PC-3 (cell line): ENCODE measurements around the gene PPL.

ENCODE experiments used
- EZH2 ChIP-seq: fragments of 300-600 bp; sonication (generic); IDR thresholded peaks from one replicate; pipeline ENCODE4 v1.6.1; 2017; ENCODE audit warnings: antibody characterized with exemption, mild to moderate bottlenecking, low read length; ENCODE audit not compliant: unreplicated experiment
- EZH2phosphoT487 ChIP-seq: fragments of 300-600 bp; sonication (generic); IDR thresholded peaks from 2 replicates; pipeline ENCODE4 v1.6.1; 2018; ENCODE audit warnings: mild to moderate bottlenecking, antibody characterized with exemption, low read length, borderline replicate concordance
- TF ChIP-seq, protein P1 (sequence below): fragments of 300-600 bp; sonication (generic); conservative IDR thresholded peaks from 2 replicates; pipeline ENCODE4 v1.5.1; 2017; ENCODE audit warnings: antibody characterized with exemption, low read depth, mild to moderate bottlenecking, low read length

DNA sequence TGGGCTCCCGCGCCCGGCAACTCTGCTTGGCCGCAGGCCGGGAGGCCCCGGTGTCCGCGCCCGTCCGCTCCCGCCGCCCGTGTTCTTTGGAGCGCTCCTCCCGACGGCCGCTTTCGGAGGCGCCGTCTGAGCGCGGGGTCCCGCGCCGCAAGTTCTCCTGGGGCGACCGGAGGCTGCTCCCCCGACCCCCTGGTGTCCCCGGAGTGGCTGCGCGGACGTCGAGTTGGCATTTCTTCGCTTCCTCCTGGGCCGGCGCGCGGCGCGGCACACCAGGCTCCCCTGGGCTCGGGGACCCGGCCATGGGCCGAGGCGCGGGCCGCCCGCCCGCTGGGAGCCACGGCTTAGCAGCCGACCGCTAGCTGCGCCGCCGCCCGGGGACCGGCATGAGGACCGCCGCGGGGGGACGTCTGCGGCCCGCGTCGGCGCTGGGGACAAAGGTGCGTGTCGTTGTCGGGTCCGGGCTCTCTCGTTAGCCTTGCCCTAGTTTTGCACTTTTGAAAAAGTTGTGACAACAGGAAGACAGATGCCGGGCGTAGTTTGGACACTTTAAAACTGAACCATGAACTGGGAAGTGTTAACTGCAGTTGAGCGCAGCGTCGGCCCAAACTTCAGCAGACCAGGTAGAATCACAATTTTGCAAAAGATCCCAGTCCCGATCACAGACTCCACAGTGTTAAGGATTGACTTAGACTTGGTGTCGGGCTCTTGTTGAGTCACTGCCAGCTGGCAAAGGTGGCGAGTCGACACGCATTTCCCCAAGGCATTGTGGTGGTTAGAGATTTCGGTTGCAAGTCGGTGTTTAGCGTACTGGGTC lies 89.0 kb downstream of the PPL start:
- TF ChIP-seq, protein P1, sequence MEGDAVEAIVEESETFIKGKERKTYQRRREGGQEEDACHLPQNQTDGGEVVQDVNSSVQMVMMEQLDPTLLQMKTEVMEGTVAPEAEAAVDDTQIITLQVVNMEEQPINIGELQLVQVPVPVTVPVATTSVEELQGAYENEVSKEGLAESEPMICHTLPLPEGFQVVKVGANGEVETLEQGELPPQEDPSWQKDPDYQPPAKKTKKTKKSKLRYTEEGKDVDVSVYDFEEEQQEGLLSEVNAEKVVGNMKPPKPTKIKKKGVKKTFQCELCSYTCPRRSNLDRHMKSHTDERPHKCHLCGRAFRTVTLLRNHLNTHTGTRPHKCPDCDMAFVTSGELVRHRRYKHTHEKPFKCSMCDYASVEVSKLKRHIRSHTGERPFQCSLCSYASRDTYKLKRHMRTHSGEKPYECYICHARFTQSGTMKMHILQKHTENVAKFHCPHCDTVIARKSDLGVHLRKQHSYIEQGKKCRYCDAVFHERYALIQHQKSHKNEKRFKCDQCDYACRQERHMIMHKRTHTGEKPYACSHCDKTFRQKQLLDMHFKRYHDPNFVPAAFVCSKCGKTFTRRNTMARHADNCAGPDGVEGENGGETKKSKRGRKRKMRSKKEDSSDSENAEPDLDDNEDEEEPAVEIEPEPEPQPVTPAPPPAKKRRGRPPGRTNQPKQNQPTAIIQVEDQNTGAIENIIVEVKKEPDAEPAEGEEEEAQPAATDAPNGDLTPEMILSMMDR = no peak
- TF ChIP-seq EZH2 (no peak), EZH2phosphoT487 (no peak)
